Measurements from ENCODE around the gene MAP4K3. TPM values are rescaled to one million over a fixed set of nuclear protein-coding genes. Genes with fewer than 3 reads are reported as not detected.

MAP4K3 gene
- total and polyA plus RNA-seq, 2 donors from 2014 or later = 14.9 to 39.5 TPM

- H3K36me3 ChIP-seq (ENCODE audit: control insufficient read depth in 2 of 3, insufficient read depth in 3 of 3, low read length in 3 of 3) = peaks cover 4 to 29% (median 14%) of the 10 kb centered on the region in 3 donors
These were observed 153.5 kb downstream of the MAP4K3 start for GRCh38 chr2:39283561-39283960.

DNA sequence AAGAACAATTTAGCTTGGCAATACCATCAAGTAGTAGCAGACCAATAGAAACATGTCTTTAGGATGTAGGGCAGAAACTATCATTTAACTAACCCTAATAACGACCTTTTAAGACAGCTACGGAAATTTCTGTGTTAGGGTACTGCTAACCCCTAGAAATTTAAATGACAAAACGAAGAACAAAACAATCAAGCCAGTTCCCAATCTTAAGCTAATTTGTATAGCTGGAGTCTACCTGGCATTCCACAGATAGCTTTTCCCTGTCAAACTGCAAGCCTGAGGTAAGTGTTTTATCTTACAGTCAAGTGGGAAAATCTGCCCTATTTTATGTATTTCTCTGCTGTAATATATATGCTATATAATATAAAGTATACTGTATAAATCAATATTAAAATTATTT, 155.7 kb downstream of the MAP4K3 start:
- H3K27ac ChIP-seq (ENCODE audit: low read depth in 2 of 2, low read length in 2 of 2) = no peak overlapping the region
- H3K4me1 ChIP-seq (ENCODE audit: control insufficient read depth in 2 of 3, insufficient read depth in 2 of 3, low read depth in 1 of 3, low read length in 3 of 3) = no peaks in the 10 kb centered on the region
- H3K9ac ChIP-seq (ENCODE audit: low read length in 3 of 3) = no peak overlapping the region
- no peaks in the 10 kb centered on the region for H3K27me3 ChIP-seq (ENCODE audit: control insufficient read depth, insufficient read depth, low read length)
- TF ChIP-seq, protein P1, sequence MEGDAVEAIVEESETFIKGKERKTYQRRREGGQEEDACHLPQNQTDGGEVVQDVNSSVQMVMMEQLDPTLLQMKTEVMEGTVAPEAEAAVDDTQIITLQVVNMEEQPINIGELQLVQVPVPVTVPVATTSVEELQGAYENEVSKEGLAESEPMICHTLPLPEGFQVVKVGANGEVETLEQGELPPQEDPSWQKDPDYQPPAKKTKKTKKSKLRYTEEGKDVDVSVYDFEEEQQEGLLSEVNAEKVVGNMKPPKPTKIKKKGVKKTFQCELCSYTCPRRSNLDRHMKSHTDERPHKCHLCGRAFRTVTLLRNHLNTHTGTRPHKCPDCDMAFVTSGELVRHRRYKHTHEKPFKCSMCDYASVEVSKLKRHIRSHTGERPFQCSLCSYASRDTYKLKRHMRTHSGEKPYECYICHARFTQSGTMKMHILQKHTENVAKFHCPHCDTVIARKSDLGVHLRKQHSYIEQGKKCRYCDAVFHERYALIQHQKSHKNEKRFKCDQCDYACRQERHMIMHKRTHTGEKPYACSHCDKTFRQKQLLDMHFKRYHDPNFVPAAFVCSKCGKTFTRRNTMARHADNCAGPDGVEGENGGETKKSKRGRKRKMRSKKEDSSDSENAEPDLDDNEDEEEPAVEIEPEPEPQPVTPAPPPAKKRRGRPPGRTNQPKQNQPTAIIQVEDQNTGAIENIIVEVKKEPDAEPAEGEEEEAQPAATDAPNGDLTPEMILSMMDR (IDR thresholded peaks at IDR 0.05; ENCODE audit: borderline replicate concordance, extremely low read depth, insufficient read depth) = no peak
- no peaks in the 10 kb centered on the region for H3K9me3 ChIP-seq (ENCODE audit: control insufficient read depth in 2 of 3, insufficient read depth in 1 of 3, low read length in 3 of 3)
- FAIRE-seq = no peak
- no peak for DNase-seq
- H3K4me3 ChIP-seq (ENCODE audit: low read length in 3 of 3) = no peak overlapping the region
- intact Hi-C loops (cut with DNase I) = no loop called here
- peaks cover 13 to 31% (median 17%) of the 10 kb centered on the region in 3 donors for H3K36me3 ChIP-seq (ENCODE audit: control insufficient read depth in 2 of 3, insufficient read depth in 3 of 3, low read length in 3 of 3)

More at GRCh38 chr2:39283561-39283960, 153.5 kb downstream of the MAP4K3 start:
- H3K9me3 ChIP-seq (ENCODE audit: control insufficient read depth in 2 of 3, insufficient read depth in 1 of 3, low read length in 3 of 3) = no peaks in the 10 kb centered on the region
- FAIRE-seq = no peak
- intact Hi-C loops (cut with DNase I) = no loop called here
- H3K4me3 ChIP-seq (ENCODE audit: low read length in 3 of 3) = no peak overlapping the region
- H3K27me3 ChIP-seq (ENCODE audit: control insufficient read depth, insufficient read depth, low read length) = no peaks in the 10 kb centered on the region
- TF ChIP-seq, protein P1 (IDR thresholded peaks at IDR 0.05; ENCODE audit: borderline replicate concordance, extremely low read depth, insufficient read depth) = no peak
- H3K4me1 ChIP-seq (ENCODE audit: control insufficient read depth in 2 of 3, insufficient read depth in 2 of 3, low read depth in 1 of 3, low read length in 3 of 3) = no peaks in the 10 kb centered on the region
- no peak overlapping the region for H3K9ac ChIP-seq (ENCODE audit: low read length in 3 of 3)
- DNase-seq = no peak
- H3K27ac ChIP-seq (ENCODE audit: low read depth in 2 of 2, low read length in 2 of 2) = no peak overlapping the region

DNA sequence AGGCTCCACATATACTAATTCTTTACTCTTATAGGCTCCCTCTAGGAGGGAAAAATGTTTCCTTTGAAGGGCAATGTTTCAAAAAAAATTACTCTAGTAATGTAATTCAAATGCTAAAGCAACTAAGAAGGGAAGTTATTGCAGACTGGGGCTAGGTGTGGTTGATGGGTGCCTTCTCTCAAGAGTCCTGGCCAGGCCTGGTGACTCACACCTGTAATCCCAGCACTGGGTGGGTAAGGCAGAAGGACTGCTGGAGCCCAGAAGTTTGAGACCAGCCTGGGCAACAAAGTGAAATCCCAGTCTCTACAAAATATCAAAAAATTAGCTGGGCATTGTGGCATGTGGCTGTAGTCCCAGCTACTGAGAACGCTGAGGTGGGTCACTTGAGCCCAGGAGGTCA, 162.1 kb downstream of the MAP4K3 start:
- Histone ChIP-seq H3K27me3 (ENCODE audit: control insufficient read depth, insufficient read depth, low read length) (no peaks in the 10 kb centered on the region), H3K9me3 (ENCODE audit: control insufficient read depth in 2 of 3, insufficient read depth in 1 of 3, low read length in 3 of 3) (no peaks in the 10 kb centered on the region), H3K9ac (ENCODE audit: low read length in 3 of 3) (no peak overlapping the region), H3K27ac (ENCODE audit: low read depth in 2 of 2, low read length in 2 of 2) (no peak overlapping the region), H3K4me1 (ENCODE audit: control insufficient read depth in 2 of 3, insufficient read depth in 2 of 3, low read depth in 1 of 3, low read length in 3 of 3) (no peaks in the 10 kb centered on the region), H3K36me3 (ENCODE audit: control insufficient read depth in 2 of 3, insufficient read depth in 3 of 3, low read length in 3 of 3) (peaks cover 14 to 36% (median 16%) of the 10 kb centered on the region in 3 donors), H3K4me3 (ENCODE audit: low read length in 3 of 3) (no peak overlapping the region)
- intact Hi-C loops (cut with DNase I) = no loop called here
- DNase-seq = no peak
- TF ChIP-seq, protein P1 (IDR thresholded peaks at IDR 0.05; ENCODE audit: borderline replicate concordance, extremely low read depth, insufficient read depth) = no peak
- FAIRE-seq = no peak

GRCh38 chr2:39269941-39270340, 167.1 kb downstream of the MAP4K3 start:
- no peak overlapping the region for H3K4me3 ChIP-seq (ENCODE audit: low read length in 3 of 3)
- TF ChIP-seq, protein P1 (IDR thresholded peaks at IDR 0.05; ENCODE audit: borderline replicate concordance, extremely low read depth, insufficient read depth) = no peak
- H3K9me3 ChIP-seq (ENCODE audit: control insufficient read depth in 2 of 3, insufficient read depth in 1 of 3, low read length in 3 of 3) = no peaks in the 10 kb centered on the region
- intact Hi-C loops (cut with DNase I) = no loop called here
- peaks cover 0 to 21% (median 4%) of the 10 kb centered on the region in 3 donors for H3K36me3 ChIP-seq (ENCODE audit: control insufficient read depth in 2 of 3, insufficient read depth in 3 of 3, low read length in 3 of 3)
- H3K27me3 ChIP-seq (ENCODE audit: control insufficient read depth, insufficient read depth, low read length) = no peaks in the 10 kb centered on the region
- FAIRE-seq (no peak), DNase-seq (peak in 1 of 5 donors; percentile 13)
- H3K9ac ChIP-seq (ENCODE audit: low read length in 3 of 3) = no peak overlapping the region
- H3K27ac ChIP-seq (ENCODE audit: low read depth in 2 of 2, low read length in 2 of 2) = no peak overlapping the region
- no peaks in the 10 kb centered on the region for H3K4me1 ChIP-seq (ENCODE audit: control insufficient read depth in 2 of 3, insufficient read depth in 2 of 3, low read depth in 1 of 3, low read length in 3 of 3)
